Thyroid gland (tissue), 4 donors: ENCODE measurements around the gene ATXN7L1.

ENCODE experiments used
- POLR2A ChIP-seq, 2 donors: fragments of 450-650 bp; IDR thresholded peaks; one replicate each; pipeline ENCODE4 v1.6.1; 2017; ENCODE audit warnings: antibody characterized with exemption in 2 of 2, mild to moderate bottlenecking in 2 of 2, moderate library complexity in 1 of 2
- TF ChIP-seq, protein P1 (sequence below), 6 experiments: fragments of 200-600 bp in 3 of 6; fragments of 450-650 bp in 3 of 6; sonication (generic) in 3 of 6; IDR thresholded peaks; one replicate each; pipeline ENCODE4 v1.5.1; 2016 to 2019; ENCODE audit warnings: antibody characterized with exemption in 6 of 6, mild to moderate bottlenecking in 2 of 6, inconsistent platforms in 1 of 6, moderate library complexity in 1 of 6

DNA sequence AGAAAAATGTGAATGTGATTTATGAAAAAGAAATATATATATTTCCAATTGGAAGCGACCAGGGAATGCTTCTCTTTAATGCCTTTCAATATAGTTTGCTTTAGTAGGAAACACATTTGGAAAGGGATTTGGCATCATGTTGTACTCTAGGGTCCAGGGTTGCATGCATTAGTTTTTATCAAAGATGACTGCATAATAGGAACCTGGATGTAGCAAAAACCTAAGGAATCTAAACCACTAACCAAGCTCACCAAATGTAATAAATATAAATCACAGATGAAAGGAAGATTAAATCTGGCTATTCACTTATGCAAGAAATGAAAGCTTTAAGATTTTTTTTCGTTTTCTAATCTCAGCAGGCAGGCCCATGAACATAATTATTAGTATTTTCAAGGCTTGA lies 120.0 kb downstream of the ATXN7L1 start:
- TF ChIP-seq, protein P1, sequence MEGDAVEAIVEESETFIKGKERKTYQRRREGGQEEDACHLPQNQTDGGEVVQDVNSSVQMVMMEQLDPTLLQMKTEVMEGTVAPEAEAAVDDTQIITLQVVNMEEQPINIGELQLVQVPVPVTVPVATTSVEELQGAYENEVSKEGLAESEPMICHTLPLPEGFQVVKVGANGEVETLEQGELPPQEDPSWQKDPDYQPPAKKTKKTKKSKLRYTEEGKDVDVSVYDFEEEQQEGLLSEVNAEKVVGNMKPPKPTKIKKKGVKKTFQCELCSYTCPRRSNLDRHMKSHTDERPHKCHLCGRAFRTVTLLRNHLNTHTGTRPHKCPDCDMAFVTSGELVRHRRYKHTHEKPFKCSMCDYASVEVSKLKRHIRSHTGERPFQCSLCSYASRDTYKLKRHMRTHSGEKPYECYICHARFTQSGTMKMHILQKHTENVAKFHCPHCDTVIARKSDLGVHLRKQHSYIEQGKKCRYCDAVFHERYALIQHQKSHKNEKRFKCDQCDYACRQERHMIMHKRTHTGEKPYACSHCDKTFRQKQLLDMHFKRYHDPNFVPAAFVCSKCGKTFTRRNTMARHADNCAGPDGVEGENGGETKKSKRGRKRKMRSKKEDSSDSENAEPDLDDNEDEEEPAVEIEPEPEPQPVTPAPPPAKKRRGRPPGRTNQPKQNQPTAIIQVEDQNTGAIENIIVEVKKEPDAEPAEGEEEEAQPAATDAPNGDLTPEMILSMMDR (IDR thresholded peaks at IDR 0.05): no peak
- TF ChIP-seq POLR2A (IDR thresholded peaks at IDR 0.05): no peak
